GM23248 (cell line): ENCODE data around the gene CTTNBP2.

Source experiments
- EZH2 ChIP-seq: fragments of 200-600 bp; sonication (generic); IDR thresholded peaks from 2 replicates; pipeline ENCODE4 v1.6.1; 2018; ENCODE audit warnings: antibody characterized with exemption, mild to moderate bottlenecking; ENCODE audit not compliant: insufficient read depth, poor library complexity, severe bottlenecking
- EZH2phosphoT487 ChIP-seq: fragments of 200-600 bp; sonication (generic); IDR thresholded peaks from 2 replicates; pipeline ENCODE4 v1.6.1; 2018; ENCODE audit warnings: antibody characterized with exemption, moderate library complexity, mild to moderate bottlenecking, low read depth; ENCODE audit not compliant: insufficient read depth

DNA sequence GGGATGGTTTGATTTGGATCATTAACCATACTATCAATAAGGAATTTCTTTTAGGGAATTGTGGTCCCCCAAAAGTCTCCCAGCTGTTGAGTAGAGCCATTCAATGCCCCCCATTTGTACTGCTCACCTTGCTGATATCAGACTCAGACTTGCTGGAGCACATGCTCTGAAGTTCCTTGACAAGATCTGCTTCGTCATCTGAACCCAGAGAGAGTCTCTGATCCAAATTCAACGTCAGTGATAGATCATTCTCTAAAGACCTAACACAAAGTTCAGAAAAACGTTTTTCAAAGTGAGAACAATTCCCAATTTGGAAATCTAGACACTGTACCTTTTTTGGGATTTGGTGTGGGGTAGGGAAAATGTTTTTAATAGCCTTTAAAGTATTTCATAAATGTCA lies 153.9 kb downstream of the CTTNBP2 start:
- TF ChIP-seq EZH2phosphoT487 (no peak), EZH2 (no peak)
